Measurements from ENCODE around the gene CCDC7.
"Not testable (repeated sequence)": the region's sequence is repeated elsewhere in the genome, so short reads cannot be mapped to it uniquely, and the experiment has no call there.

The CCDC7 gene

DNA sequence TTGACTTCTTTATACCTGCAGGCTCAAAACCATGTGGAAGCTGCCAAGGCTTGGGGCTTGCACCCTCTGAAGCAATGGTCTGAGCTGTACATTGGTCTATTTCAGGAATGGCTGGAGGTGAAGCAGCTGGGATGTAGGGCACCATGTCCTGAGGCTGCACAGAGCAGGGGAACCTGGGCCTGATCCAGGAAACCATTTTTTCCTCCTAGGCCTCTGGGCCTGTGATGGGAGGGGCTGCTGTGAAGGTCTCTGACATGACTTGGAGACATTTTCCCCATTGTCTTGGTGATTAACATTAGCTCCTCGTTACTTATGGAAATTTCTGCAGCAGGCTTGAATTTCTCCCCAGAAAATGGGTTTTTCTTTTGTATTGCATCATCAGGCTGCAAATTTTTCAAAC lies 211.5 kb downstream of the CCDC7 start:
- not testable (repeated sequence) for H3K4me2 ChIP-seq (ENCODE audit: low read length); H3K4me3 ChIP-seq (ENCODE audit: low read length); H3K36me3 ChIP-seq (ENCODE audit: insufficient read depth, low read length); H3K9me3 ChIP-seq (replicated peaks; ENCODE audit: low read length); H3K9ac ChIP-seq (ENCODE audit: low read depth, low read length); H3K27me3 ChIP-seq (ENCODE audit: control insufficient read depth, insufficient read depth, low read length); H3K4me1 ChIP-seq (ENCODE audit: control insufficient read depth, insufficient read depth, low read length)

DNA sequence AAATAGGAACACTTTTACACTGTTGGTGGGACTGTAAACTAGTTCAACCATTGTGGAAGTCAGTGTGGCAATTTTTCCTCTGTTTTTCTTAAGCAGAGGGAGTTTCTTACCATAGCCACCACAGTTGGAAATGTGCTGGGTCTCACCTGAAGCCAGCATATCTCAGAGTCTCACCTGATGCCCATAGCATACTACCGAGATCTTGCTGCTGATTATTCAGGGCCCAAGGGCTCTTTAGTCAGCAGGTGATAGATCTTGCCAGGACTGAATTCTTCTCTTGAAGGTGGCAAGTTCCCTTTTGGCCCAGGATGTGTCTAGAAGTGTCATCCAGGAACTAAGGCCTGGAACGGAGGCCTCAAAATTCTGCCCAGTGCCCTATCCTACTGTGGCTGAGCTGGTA lies 215.4 kb downstream of the CCDC7 start:
- Histone ChIP-seq H3K4me2 (ENCODE audit: low read length) (no peak overlapping the region), H3K9me3 (replicated peaks; ENCODE audit: low read length) (peaks cover 3% of the 10 kb centered on the region), H3K9ac (ENCODE audit: low read depth, low read length) (no peak overlapping the region), H3K27me3 (ENCODE audit: control insufficient read depth, insufficient read depth, low read length) (no peaks in the 10 kb centered on the region), H3K4me1 (ENCODE audit: control insufficient read depth, insufficient read depth, low read length) (no peaks in the 10 kb centered on the region), H3K4me3 (ENCODE audit: low read length) (no peak overlapping the region), H3K36me3 (ENCODE audit: insufficient read depth, low read length) (no peaks in the 10 kb centered on the region)

DNA sequence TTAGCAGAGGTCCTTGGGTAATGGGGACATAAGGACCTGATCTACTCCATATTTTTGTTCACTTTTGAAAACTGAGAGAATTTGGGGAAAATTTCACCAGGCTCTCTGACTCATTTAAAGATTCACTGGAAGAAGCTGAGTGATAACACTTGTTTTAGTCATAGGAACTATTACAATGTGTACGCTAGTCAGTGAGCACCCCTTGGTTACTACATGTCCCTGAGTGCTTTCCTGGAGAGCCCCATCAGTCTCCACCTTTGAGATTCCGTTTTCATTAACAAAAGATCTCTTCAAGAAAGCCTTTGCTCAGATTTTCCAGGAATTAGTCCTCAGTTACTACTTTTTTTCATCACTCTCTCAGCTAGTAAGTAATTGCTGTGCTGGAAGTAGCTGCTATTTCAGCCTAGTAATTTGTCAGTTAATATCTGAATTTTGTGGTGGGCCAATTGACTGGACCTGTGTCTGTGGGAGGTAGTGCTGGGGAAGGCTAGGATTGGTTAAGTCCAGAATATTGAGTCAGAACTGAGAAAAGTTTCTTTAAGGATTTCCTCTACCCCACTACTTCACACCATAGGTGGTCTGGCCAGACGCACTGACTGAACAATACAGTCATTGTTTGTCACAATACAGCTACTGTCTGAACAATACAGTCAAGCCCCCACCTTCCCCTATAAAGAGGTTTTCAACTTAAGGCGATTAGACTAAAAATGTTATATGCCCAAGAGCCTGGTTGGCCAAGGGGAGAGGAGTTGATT lies 235.0 kb downstream of the CCDC7 start:
- no peak overlapping the region for H3K4me3 ChIP-seq (ENCODE audit: low read length)
- no peaks in the 10 kb centered on the region for H3K9me3 ChIP-seq (replicated peaks; ENCODE audit: low read length)
- H3K36me3 ChIP-seq (ENCODE audit: insufficient read depth, low read length) = no peaks in the 10 kb centered on the region
- H3K27me3 ChIP-seq (ENCODE audit: control insufficient read depth, insufficient read depth, low read length) = no peaks in the 10 kb centered on the region
- H3K4me1 ChIP-seq (ENCODE audit: control insufficient read depth, insufficient read depth, low read length) = no peaks in the 10 kb centered on the region
- H3K9ac ChIP-seq (ENCODE audit: low read depth, low read length) = no peak overlapping the region
- H3K4me2 ChIP-seq (ENCODE audit: low read length) = no peak overlapping the region

DNA sequence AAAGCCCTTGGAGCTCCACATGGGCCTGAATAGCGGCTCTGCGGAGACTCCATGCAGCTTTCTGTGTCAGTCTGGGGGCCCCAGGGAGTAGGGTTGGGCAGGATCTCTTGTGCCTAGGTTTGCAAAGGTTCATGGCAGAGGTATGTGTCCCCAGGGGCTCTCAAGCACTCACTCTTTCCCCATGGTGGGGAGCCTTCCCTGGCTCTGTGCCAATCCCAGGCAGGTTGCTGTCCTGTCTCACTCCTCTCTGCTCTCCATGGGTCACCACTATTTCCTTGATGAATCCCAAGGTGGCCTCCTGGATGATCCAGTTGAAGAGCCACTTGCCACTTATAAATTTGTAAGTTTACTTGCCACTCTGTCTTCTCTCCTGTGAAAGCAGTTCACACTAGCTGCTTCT lies 238.4 kb downstream of the CCDC7 start:
- Histone ChIP-seq H3K4me3 (ENCODE audit: low read length) (no peak overlapping the region), H3K4me1 (ENCODE audit: control insufficient read depth, insufficient read depth, low read length) (no peaks in the 10 kb centered on the region), H3K27me3 (ENCODE audit: control insufficient read depth, insufficient read depth, low read length) (no peaks in the 10 kb centered on the region), H3K9ac (ENCODE audit: low read depth, low read length) (no peak overlapping the region), H3K36me3 (ENCODE audit: insufficient read depth, low read length) (no peaks in the 10 kb centered on the region), H3K4me2 (ENCODE audit: low read length) (no peak overlapping the region), H3K9me3 (replicated peaks; ENCODE audit: low read length) (no peaks in the 10 kb centered on the region)

DNA sequence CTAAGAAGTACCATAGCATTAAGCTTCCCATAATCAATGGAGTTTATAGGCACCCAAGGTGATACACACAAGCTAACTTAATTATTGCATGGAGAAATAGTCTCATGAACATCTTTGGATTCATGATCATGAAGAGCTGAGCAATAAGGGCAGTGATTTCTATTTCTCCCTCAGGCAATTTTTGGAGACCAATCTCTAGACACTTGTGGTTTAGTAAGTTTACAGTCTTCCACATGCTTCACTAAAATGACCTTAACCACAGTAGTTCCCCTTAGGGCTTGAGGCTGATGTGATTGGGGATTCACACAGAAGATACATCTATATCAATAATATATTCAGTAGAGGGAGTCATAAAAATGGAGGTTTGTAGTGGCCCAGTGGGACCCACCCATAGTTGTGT lies 241.2 kb downstream of the CCDC7 start:
- no peaks in the 10 kb centered on the region for H3K9me3 ChIP-seq (replicated peaks; ENCODE audit: low read length)
- H3K27me3 ChIP-seq (ENCODE audit: control insufficient read depth, insufficient read depth, low read length) = no peaks in the 10 kb centered on the region

DNA sequence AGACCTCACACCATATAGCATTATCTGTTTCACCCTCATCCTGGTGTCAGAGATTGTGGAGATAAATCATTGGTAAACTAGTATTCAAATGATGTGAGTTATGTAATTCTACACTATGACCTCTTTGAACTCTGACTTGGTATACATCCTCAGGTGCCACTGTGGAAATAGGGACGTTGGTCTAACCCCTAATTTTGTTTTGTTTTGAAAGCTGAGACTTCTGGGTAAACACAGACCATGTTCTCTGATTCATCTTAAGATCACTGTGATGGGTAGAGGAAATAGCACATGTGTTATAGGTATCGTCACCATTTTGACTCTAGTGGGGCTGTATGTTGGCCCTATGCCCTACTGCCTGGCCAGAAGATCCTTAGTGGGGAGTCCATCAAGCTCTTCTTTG lies 241.6 kb downstream of the CCDC7 start:
- no peak overlapping the region for H3K4me2 ChIP-seq (ENCODE audit: low read length)
- no peaks in the 10 kb centered on the region for H3K36me3 ChIP-seq (ENCODE audit: insufficient read depth, low read length)
- H3K27me3 ChIP-seq (ENCODE audit: control insufficient read depth, insufficient read depth, low read length) = no peaks in the 10 kb centered on the region
- H3K4me1 ChIP-seq (ENCODE audit: control insufficient read depth, insufficient read depth, low read length) = peaks cover 5% of the 10 kb centered on the region
- no peak overlapping the region for H3K4me3 ChIP-seq (ENCODE audit: low read length)
- H3K9me3 ChIP-seq (replicated peaks; ENCODE audit: low read length) = no peaks in the 10 kb centered on the region
- H3K9ac ChIP-seq (ENCODE audit: low read depth, low read length) = no peak overlapping the region

More for the DNA sequence above, 241.2 kb downstream of the CCDC7 start:
- H3K4me3 ChIP-seq (ENCODE audit: low read length) = no peak overlapping the region
- H3K4me2 ChIP-seq (ENCODE audit: low read length) = no peak overlapping the region
- peaks cover 5% of the 10 kb centered on the region for H3K4me1 ChIP-seq (ENCODE audit: control insufficient read depth, insufficient read depth, low read length)
- no peak overlapping the region for H3K9ac ChIP-seq (ENCODE audit: low read depth, low read length)
- H3K36me3 ChIP-seq (ENCODE audit: insufficient read depth, low read length) = no peaks in the 10 kb centered on the region

DNA sequence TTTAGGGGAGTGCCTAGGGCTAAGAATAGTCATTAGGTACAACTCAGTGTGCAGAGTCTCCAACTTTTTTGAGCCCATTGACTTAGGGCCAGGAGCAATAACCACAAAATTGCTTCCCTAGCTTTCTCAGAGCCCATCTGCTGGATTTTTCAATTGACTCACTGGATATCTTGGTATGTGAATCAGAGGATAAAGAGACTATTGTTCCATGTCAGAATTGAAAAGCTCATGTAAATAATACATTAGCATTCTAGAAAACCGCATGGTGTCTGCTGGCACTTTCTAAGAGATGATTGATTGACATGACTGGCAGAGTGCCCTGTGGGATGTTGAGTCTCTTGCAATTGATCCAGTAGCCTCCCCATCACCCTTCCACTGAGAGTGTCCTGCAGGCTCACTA lies 246.2 kb downstream of the CCDC7 start:
- Histone ChIP-seq H3K4me3 (ENCODE audit: low read length) (no peak overlapping the region), H3K4me2 (ENCODE audit: low read length) (no peak overlapping the region), H3K4me1 (ENCODE audit: control insufficient read depth, insufficient read depth, low read length) (peaks cover 5% of the 10 kb centered on the region), H3K9me3 (replicated peaks; ENCODE audit: low read length) (no peaks in the 10 kb centered on the region), H3K9ac (ENCODE audit: low read depth, low read length) (no peak overlapping the region), H3K27me3 (ENCODE audit: control insufficient read depth, insufficient read depth, low read length) (no peaks in the 10 kb centered on the region), H3K36me3 (ENCODE audit: insufficient read depth, low read length) (no peaks in the 10 kb centered on the region)

DNA sequence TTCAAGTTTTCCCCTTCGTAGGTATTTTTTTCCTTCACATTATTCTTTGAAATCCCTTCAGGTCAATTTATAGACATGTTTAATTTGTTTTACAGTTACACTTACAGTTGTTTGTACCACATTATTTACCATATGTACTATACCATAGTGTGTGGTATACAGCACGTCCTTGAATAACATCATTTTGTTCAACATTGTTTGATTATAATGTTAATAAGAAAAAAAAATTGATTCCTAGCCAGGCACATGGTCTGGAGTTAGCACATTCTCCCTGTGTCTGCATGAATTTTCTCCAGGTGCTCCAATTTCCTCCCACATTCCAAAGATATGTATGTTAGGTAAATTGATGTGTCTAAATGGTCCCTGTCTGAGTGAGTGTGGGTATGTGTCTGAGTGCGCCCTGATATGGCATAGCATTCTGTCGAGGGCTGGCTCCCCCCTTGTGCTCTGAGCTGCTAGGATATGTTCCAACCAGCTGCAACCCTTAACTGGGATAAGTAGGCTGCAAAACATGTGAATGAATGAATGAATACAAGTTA lies 247.6 kb downstream of the CCDC7 start:
- Histone ChIP-seq H3K27me3 (ENCODE audit: control insufficient read depth, insufficient read depth, low read length) (no peaks in the 10 kb centered on the region), H3K9ac (ENCODE audit: low read depth, low read length) (no peak overlapping the region), H3K4me1 (ENCODE audit: control insufficient read depth, insufficient read depth, low read length) (peaks cover 5% of the 10 kb centered on the region), H3K36me3 (ENCODE audit: insufficient read depth, low read length) (no peaks in the 10 kb centered on the region), H3K4me2 (ENCODE audit: low read length) (no peak overlapping the region), H3K4me3 (ENCODE audit: low read length) (no peak overlapping the region), H3K9me3 (replicated peaks; ENCODE audit: low read length) (no peaks in the 10 kb centered on the region)

DNA sequence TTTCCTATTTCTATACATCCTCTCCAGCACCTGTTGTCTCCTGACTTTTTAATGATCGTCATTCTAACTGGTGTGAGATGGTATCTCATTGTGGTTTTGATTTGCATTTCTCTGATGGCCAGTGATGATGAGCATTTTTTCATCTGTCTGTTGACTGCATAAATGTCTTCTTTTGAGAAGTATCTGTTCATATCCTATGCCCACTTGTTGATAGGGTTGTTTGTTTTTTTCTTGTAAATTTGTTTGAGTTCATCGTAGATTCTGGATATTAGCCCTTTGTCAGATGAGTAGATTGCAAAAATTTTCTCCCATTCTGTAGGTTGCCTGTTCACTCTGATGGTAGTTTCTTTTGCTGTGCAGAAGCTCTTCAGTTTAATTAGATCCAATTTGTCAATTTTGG lies 253.7 kb downstream of the CCDC7 start:
- not testable (repeated sequence) for H3K36me3 ChIP-seq (ENCODE audit: insufficient read depth, low read length); H3K9ac ChIP-seq (ENCODE audit: low read depth, low read length); H3K9me3 ChIP-seq (replicated peaks; ENCODE audit: low read length)

DNA sequence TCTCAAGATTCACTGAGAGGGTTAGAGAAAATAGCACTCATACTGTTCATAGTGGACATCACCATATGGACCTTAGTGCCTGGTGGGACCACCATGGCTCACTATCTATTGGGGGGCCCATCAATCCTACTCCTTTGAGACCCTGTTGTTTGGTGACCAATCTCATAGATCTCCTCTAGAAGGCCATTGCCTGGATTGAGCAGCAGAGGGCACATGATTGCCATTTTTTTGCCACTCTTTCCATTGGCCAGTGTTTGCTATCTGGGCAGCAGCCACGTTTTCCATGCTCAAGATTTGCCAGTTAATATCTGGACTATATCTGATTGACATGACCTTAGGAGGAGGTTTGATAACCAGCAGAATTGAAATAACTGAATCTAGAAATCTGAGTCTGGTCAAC lies 267.6 kb downstream of the CCDC7 start:
- H3K4me1 ChIP-seq (ENCODE audit: control insufficient read depth, insufficient read depth, low read length) = no peaks in the 10 kb centered on the region
- H3K9me3 ChIP-seq (replicated peaks; ENCODE audit: low read length) = no peaks in the 10 kb centered on the region
- no peaks in the 10 kb centered on the region for H3K27me3 ChIP-seq (ENCODE audit: control insufficient read depth, insufficient read depth, low read length)
- no peak overlapping the region for H3K4me2 ChIP-seq (ENCODE audit: low read length)
- no peak overlapping the region for H3K9ac ChIP-seq (ENCODE audit: low read depth, low read length)
- no peaks in the 10 kb centered on the region for H3K36me3 ChIP-seq (ENCODE audit: insufficient read depth, low read length)
- no peak overlapping the region for H3K4me3 ChIP-seq (ENCODE audit: low read length)

More for the DNA sequence above, 253.7 kb downstream of the CCDC7 start:
- not testable (repeated sequence) for H3K27me3 ChIP-seq (ENCODE audit: control insufficient read depth, insufficient read depth, low read length); H3K4me2 ChIP-seq (ENCODE audit: low read length); H3K4me3 ChIP-seq (ENCODE audit: low read length); H3K4me1 ChIP-seq (ENCODE audit: control insufficient read depth, insufficient read depth, low read length)

DNA sequence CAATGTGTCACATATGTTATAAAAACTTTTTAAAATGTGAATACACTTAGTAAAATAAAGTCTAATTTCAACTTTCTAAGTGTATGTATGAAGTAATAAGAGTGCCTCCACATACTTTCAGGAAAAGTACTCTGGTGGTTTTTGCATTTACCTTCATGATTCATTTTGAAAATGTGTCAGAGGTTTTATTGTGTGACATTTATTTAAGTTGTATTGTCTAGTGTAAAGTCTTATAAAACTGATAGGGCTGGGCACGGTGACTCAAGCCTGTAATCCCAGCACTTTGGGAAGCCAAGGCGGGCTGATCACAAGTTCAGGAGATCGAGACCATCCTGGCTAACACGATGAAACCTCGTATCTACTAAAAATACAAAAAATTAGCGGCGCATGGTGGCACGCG lies 285.6 kb downstream of the CCDC7 start:
- Histone ChIP-seq H3K9me3 (replicated peaks; ENCODE audit: low read length) (no peaks in the 10 kb centered on the region), H3K27me3 (ENCODE audit: control insufficient read depth, insufficient read depth, low read length) (no peaks in the 10 kb centered on the region), H3K36me3 (ENCODE audit: insufficient read depth, low read length) (no peaks in the 10 kb centered on the region), H3K4me1 (ENCODE audit: control insufficient read depth, insufficient read depth, low read length) (no peaks in the 10 kb centered on the region), H3K9ac (ENCODE audit: low read depth, low read length) (no peak overlapping the region), H3K4me2 (ENCODE audit: low read length) (no peak overlapping the region), H3K4me3 (ENCODE audit: low read length) (no peak overlapping the region)

DNA sequence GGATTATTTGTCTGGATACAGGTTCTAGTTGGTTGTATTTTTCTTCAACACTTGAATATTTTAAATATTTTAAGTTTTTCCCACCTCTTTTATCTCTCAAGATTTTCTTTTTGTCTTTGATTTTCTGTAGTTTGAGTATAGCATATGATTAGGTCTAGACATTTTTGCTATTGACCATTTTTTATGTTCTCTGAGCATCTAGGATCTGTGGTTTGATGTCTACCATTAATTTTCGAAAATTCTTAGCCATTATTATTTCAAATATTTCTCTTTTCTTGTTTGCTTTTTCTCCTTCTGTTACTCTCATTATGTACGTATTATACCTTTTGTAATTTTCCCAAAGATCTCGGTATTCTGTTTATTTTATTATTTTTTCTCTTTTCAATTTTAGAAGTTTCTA lies 293.0 kb downstream of the CCDC7 start:
- Histone ChIP-seq H3K36me3 (ENCODE audit: insufficient read depth, low read length) (no peaks in the 10 kb centered on the region), H3K4me1 (ENCODE audit: control insufficient read depth, insufficient read depth, low read length) (no peaks in the 10 kb centered on the region), H3K9me3 (replicated peaks; ENCODE audit: low read length) (no peaks in the 10 kb centered on the region), H3K27me3 (ENCODE audit: control insufficient read depth, insufficient read depth, low read length) (no peaks in the 10 kb centered on the region), H3K4me3 (ENCODE audit: low read length) (no peak overlapping the region), H3K4me2 (ENCODE audit: low read length) (no peak overlapping the region), H3K9ac (ENCODE audit: low read depth, low read length) (no peak overlapping the region)
